ENCODE data around the gene SLC47A2. TPM values are rescaled to one million over a fixed set of nuclear protein-coding genes. Genes with fewer than 3 reads are reported as not detected.

SLC47A2 gene
- total and polyA plus RNA-seq, 2 donors from 2014 or later, result 46.3 to 61.5 TPM

DNA sequence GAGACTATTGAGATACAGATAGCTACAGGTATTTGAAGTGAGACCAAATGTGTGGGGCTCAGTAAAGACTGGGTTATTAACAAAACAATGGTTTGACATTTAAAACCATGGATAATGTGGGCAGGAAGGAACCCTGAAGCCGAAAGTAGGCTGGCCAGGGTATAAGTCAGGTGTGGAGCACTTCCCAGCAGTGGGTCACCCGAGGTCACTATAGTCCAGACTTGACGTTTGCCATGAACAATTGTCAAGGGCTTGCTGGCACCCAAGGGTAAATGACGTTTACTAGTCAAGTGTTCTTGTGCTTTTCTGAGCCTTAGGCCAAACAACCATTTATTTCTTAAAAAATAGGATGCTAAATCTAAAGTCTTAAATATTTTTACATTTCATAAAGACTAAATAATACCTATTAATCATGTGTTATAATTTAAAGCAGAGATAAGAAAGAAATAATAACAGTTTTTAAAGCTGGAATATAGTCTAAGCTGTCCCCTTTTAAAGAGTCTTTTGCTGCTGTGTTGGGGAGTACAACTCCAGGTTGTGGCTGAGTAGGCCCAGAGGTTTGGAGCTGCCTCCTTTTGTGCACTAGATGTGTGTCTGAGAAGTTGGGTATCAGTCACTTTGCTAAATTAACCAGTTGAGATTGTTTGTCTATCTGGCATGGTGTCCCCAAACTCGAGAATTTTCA, 52.1 kb downstream of the SLC47A2 start:
- Histone ChIP-seq H3K27me3 (ENCODE audit: control insufficient read depth, insufficient read depth, low read length) (no peaks in the 10 kb centered on the region), H3K36me3 (ENCODE audit: control insufficient read depth in 2 of 3, insufficient read depth in 3 of 3, low read length in 3 of 3) (peaks cover 0 to 50% (median 28%) of the 10 kb centered on the region in 3 donors), H3K4me3 (ENCODE audit: low read length in 3 of 3) (no peak overlapping the region), H3K9ac (ENCODE audit: low read length in 3 of 3) (no peak overlapping the region), H3K27ac (ENCODE audit: low read depth in 2 of 2, low read length in 2 of 2) (no peak overlapping the region), H3K4me1 (ENCODE audit: control insufficient read depth in 2 of 3, insufficient read depth in 2 of 3, low read depth in 1 of 3, low read length in 3 of 3) (no peaks in the 10 kb centered on the region), H3K9me3 (ENCODE audit: control insufficient read depth in 2 of 3, insufficient read depth in 1 of 3, low read length in 3 of 3) (no peaks in the 10 kb centered on the region)
- no peak for DNase-seq
- no peak for TF ChIP-seq CTCF (IDR thresholded peaks at IDR 0.05; ENCODE audit: borderline replicate concordance, extremely low read depth, insufficient read depth)
- FAIRE-seq, result no peak
- intact Hi-C loops (cut with DNase I), result no loop called here

GRCh38 chr17:19663097-19663496, 53.3 kb downstream of the SLC47A2 start:
- no peaks in the 10 kb centered on the region for H3K9me3 ChIP-seq (ENCODE audit: control insufficient read depth in 2 of 3, insufficient read depth in 1 of 3, low read length in 3 of 3)
- intact Hi-C loops (cut with DNase I), result no loop called here
- no peaks in the 10 kb centered on the region for H3K4me1 ChIP-seq (ENCODE audit: control insufficient read depth in 2 of 3, insufficient read depth in 2 of 3, low read depth in 1 of 3, low read length in 3 of 3)
- no peaks in the 10 kb centered on the region for H3K27me3 ChIP-seq (ENCODE audit: control insufficient read depth, insufficient read depth, low read length)
- no peak overlapping the region for H3K27ac ChIP-seq (ENCODE audit: low read depth in 2 of 2, low read length in 2 of 2)
- H3K4me3 ChIP-seq (ENCODE audit: low read length in 3 of 3), result no peak overlapping the region
- H3K9ac ChIP-seq (ENCODE audit: low read length in 3 of 3), result no peak overlapping the region
- FAIRE-seq, result no peak
- TF ChIP-seq CTCF (IDR thresholded peaks at IDR 0.05; ENCODE audit: borderline replicate concordance, extremely low read depth, insufficient read depth), result no peak
- H3K36me3 ChIP-seq (ENCODE audit: control insufficient read depth in 2 of 3, insufficient read depth in 3 of 3, low read length in 3 of 3), result peaks cover 0 to 54% (median 28%) of the 10 kb centered on the region in 3 donors
- no peak for DNase-seq

GRCh38 chr17:19661121-19661520, 55.3 kb downstream of the SLC47A2 start:
- FAIRE-seq (no peak), DNase-seq (no peak)
- Histone ChIP-seq H3K4me1 (ENCODE audit: control insufficient read depth in 2 of 3, insufficient read depth in 2 of 3, low read depth in 1 of 3, low read length in 3 of 3) (peaks cover 0 to 10% (median 2%) of the 10 kb centered on the region in 3 donors), H3K4me3 (ENCODE audit: low read length in 3 of 3) (no peak overlapping the region), H3K36me3 (ENCODE audit: control insufficient read depth in 2 of 3, insufficient read depth in 3 of 3, low read length in 3 of 3) (peaks cover 0 to 66% (median 34%) of the 10 kb centered on the region in 3 donors), H3K9me3 (ENCODE audit: control insufficient read depth in 2 of 3, insufficient read depth in 1 of 3, low read length in 3 of 3) (no peaks in the 10 kb centered on the region), H3K9ac (ENCODE audit: low read length in 3 of 3) (no peak overlapping the region), H3K27me3 (ENCODE audit: control insufficient read depth, insufficient read depth, low read length) (no peaks in the 10 kb centered on the region), H3K27ac (ENCODE audit: low read depth in 2 of 2, low read length in 2 of 2) (no peak overlapping the region)
- TF ChIP-seq CTCF (IDR thresholded peaks at IDR 0.05; ENCODE audit: borderline replicate concordance, extremely low read depth, insufficient read depth), result no peak
- intact Hi-C loops (cut with DNase I), result no loop called here
